GM21526 (cell line): ENCODE data around the gene DNAH6.
A peak's percentile ranks its signal among the peaks of the same experiment; 100 is the strongest.

ENCODE experiments used
- ATAC-seq: cut with Tn5 transposase; IDR thresholded peaks from one replicate; pipeline ENCODE4 v1.9.1; 2021; ENCODE audit warnings: moderate library complexity; ENCODE audit not compliant: unreplicated experiment, low FRiP score

DNAH6 gene

GRCh38 chr2:84788027-84788426 is 271.7 kb downstream of the DNAH6 start:
- no peak for ATAC-seq

GRCh38 chr2:84788498-84788897 is 272.2 kb downstream of the DNAH6 start:
- ATAC-seq = no peak

- no peak for ATAC-seq
These were observed 276.7 kb downstream of the DNAH6 start for GRCh38 chr2:84792856-84793522.

GRCh38 chr2:84793641-84794040 is 277.3 kb downstream of the DNAH6 start:
- ATAC-seq = no peak

GRCh38 chr2:84796798-84797197 is 280.5 kb downstream of the DNAH6 start:
- ATAC-seq = no peak

GRCh38 chr2:84797271-84797670 is 281.0 kb downstream of the DNAH6 start:
- ATAC-seq = no peak

- peak; percentile 24 for ATAC-seq
These were observed 283.5 kb downstream of the DNAH6 start for GRCh38 chr2:84799772-84800171.

- ATAC-seq = peak; percentile 87
These were observed 284.0 kb downstream of the DNAH6 start for GRCh38 chr2:84800194-84800805.

GRCh38 chr2:84801811-84802210 is 285.5 kb downstream of the DNAH6 start:
- ATAC-seq = no peak

GRCh38 chr2:84805250-84805958 is 289.1 kb downstream of the DNAH6 start:
- no peak for ATAC-seq

- no peak for ATAC-seq
These were observed 290.8 kb downstream of the DNAH6 start for GRCh38 chr2:84807063-84807485.

GRCh38 chr2:84808279-84808678 is 292.0 kb downstream of the DNAH6 start:
- no peak for ATAC-seq

GRCh38 chr2:84811839-84812431 is 295.6 kb downstream of the DNAH6 start:
- no peak for ATAC-seq

- ATAC-seq = no peak
These were observed 298.8 kb downstream of the DNAH6 start for GRCh38 chr2:84815146-84815545.

- peak; percentile 72 for ATAC-seq
These were observed 300.2 kb downstream of the DNAH6 start for GRCh38 chr2:84816426-84817026.

GRCh38 chr2:84817239-84817655 is 300.9 kb downstream of the DNAH6 start:
- peak; percentile 93 for ATAC-seq

GRCh38 chr2:84821806-84822205 is 305.5 kb downstream of the DNAH6 start:
- ATAC-seq = no peak

GRCh38 chr2:84823229-84823628 is 306.9 kb downstream of the DNAH6 start:
- ATAC-seq = no peak

- ATAC-seq = no peak
These were observed 307.5 kb downstream of the DNAH6 start for GRCh38 chr2:84823788-84824187.

- ATAC-seq = no peak
These were observed 311.8 kb downstream of the DNAH6 start for GRCh38 chr2:84827978-84828575.

GRCh38 chr2:84829693-84830092 is 313.4 kb downstream of the DNAH6 start:
- ATAC-seq = no peak
